Activated B cell treated with CpG ODN at 0.5 μM for 24 hours (primary cell): ENCODE results near the gene GRAPL. TPM values are rescaled to one million over a fixed set of nuclear protein-coding genes. Genes with fewer than 3 reads are reported as not detected.
"Not testable (repeated sequence)": the region's sequence is repeated elsewhere in the genome, so short reads cannot be mapped to it uniquely, and the experiment has no call there.

Experiments used
- ATAC-seq: fragments of 200-7000 bp; cut with Tn5 transposase; one replicate; pipeline ENCODE4 v1.10.0; 2021; ENCODE audit warnings: low read depth, mild to moderate bottlenecking, moderate library complexity
- CTCF ChIA-PET: fragments of 350-600 bp; sonication (Branson Sonifier 250); formaldehyde crosslinking; loops from one replicate; lab custom pipeline; 2021; ENCODE audit warnings: antibody characterized with exemption; lab: Charles Lee
- POLR2A ChIA-PET: fragments of 350-600 bp; sonication (Branson Sonifier 250); formaldehyde crosslinking; loops from one replicate; lab custom pipeline; 2021; ENCODE audit warnings: antibody characterized with exemption; lab: Charles Lee
- DNase-seq: peaks from one replicate; pipeline ENCODE4 v3.0.0; 2022
- H3K27ac Mint-ChIP-seq: one replicate; pipeline ENCODE4 v1.8.0; 2020; ENCODE audit warnings: mixed read lengths
- H3K27me3 Mint-ChIP-seq: one replicate; pipeline ENCODE4 v1.8.0; 2021; ENCODE audit warnings: mixed read lengths
- H3K36me3 Mint-ChIP-seq: one replicate; pipeline ENCODE4 v1.8.0; 2021; ENCODE audit warnings: low read depth, mixed read lengths
- H3K4me1 Mint-ChIP-seq: one replicate; pipeline ENCODE4 v1.8.0; 2021; ENCODE audit warnings: mixed read lengths
- H3K4me3 Mint-ChIP-seq: one replicate; pipeline ENCODE4 v1.8.0; 2020; ENCODE audit warnings: mild to moderate bottlenecking, mixed read lengths
- H3K9me3 Mint-ChIP-seq: one replicate; pipeline ENCODE4 v1.8.0; 2020; ENCODE audit warnings: mixed read lengths
- intact Hi-C: fragments of 100-400 bp; cut with micrococcal nuclease; formaldehyde crosslinking; loops from one replicate; pipeline ENCODE4 v1.15.1; 2024
- total RNA-seq: library from RNA; stranded (reverse); gene quantifications from 2 replicates; pipeline ENCODE4 v1.2.3, GENCODE V29; 2022

The GRAPL gene
- total RNA-seq, result 54.5 and 59.0 TPM in 2 replicates

GRCh38 chr17:19127148-19127980, at the start of gene GRAPL:
Gene GRAPL, plus strand, starts transcription at chr17:19127589. Its CDS starts 31 bp downstream, at chr17:19127620.
- DNase-seq, H3K36me3 Mint-ChIP-seq, H3K4me3 Mint-ChIP-seq, H3K27ac Mint-ChIP-seq, H3K9me3 Mint-ChIP-seq, POLR2A ChIA-PET, CTCF ChIA-PET, H3K4me1 Mint-ChIP-seq, H3K27me3 Mint-ChIP-seq, intact Hi-C loops: not testable (repeated sequence)
- ATAC-seq, result peak; percentile 20

GRCh38 chr17:19088804-19089685, 38.3 kb upstream of the GRAPL start:
- DNase-seq (peak; percentile 16), ATAC-seq (peak; percentile 28)
- H3K36me3 Mint-ChIP-seq, H3K9me3 Mint-ChIP-seq, H3K27ac Mint-ChIP-seq, POLR2A ChIA-PET, intact Hi-C loops, H3K4me1 Mint-ChIP-seq, H3K4me3 Mint-ChIP-seq, CTCF ChIA-PET, H3K27me3 Mint-ChIP-seq: not testable (repeated sequence)

GRCh38 chr17:19090058-19090772, 37.2 kb upstream of the GRAPL start:
- CTCF ChIA-PET, H3K27me3 Mint-ChIP-seq, H3K4me1 Mint-ChIP-seq, H3K36me3 Mint-ChIP-seq, H3K27ac Mint-ChIP-seq, H3K9me3 Mint-ChIP-seq, intact Hi-C loops, POLR2A ChIA-PET, DNase-seq, H3K4me3 Mint-ChIP-seq: not testable (repeated sequence)
- peak; percentile 55 for ATAC-seq

GRCh38 chr17:19092737-19093683, 34.4 kb upstream of the GRAPL start:
- H3K4me3 Mint-ChIP-seq, H3K4me1 Mint-ChIP-seq, H3K9me3 Mint-ChIP-seq, DNase-seq, ATAC-seq, H3K27ac Mint-ChIP-seq, H3K27me3 Mint-ChIP-seq, intact Hi-C loops, CTCF ChIA-PET, POLR2A ChIA-PET, H3K36me3 Mint-ChIP-seq: not testable (repeated sequence)

GRCh38 chr17:19093684-19094438, 33.5 kb upstream of the GRAPL start:
- H3K4me3 Mint-ChIP-seq, H3K27ac Mint-ChIP-seq, H3K9me3 Mint-ChIP-seq, H3K36me3 Mint-ChIP-seq, ATAC-seq, CTCF ChIA-PET, DNase-seq, H3K27me3 Mint-ChIP-seq, intact Hi-C loops, H3K4me1 Mint-ChIP-seq, POLR2A ChIA-PET: not testable (repeated sequence)

- not testable (repeated sequence) for ATAC-seq, H3K9me3 Mint-ChIP-seq, H3K4me3 Mint-ChIP-seq
Observed at GRCh38 chr17:19108517-19108916, 18.9 kb upstream of the GRAPL start.

GRCh38 chr17:19110189-19111097, 16.9 kb upstream of the GRAPL start:
- H3K27me3 Mint-ChIP-seq, CTCF ChIA-PET, H3K36me3 Mint-ChIP-seq, POLR2A ChIA-PET, H3K4me3 Mint-ChIP-seq, DNase-seq, H3K27ac Mint-ChIP-seq, H3K4me1 Mint-ChIP-seq, H3K9me3 Mint-ChIP-seq, intact Hi-C loops: not testable (repeated sequence)
- ATAC-seq, result peak; percentile 53

More at GRCh38 chr17:19108517-19108916, 18.9 kb upstream of the GRAPL start:
- CTCF ChIA-PET, POLR2A ChIA-PET, H3K4me1 Mint-ChIP-seq, H3K36me3 Mint-ChIP-seq, H3K27ac Mint-ChIP-seq, DNase-seq, H3K27me3 Mint-ChIP-seq, intact Hi-C loops: not testable (repeated sequence)

- DNase-seq (peak; percentile 70), ATAC-seq (peak; percentile 79)
- H3K27me3 Mint-ChIP-seq, H3K36me3 Mint-ChIP-seq, H3K9me3 Mint-ChIP-seq, POLR2A ChIA-PET, intact Hi-C loops, CTCF ChIA-PET, H3K4me1 Mint-ChIP-seq: not testable (repeated sequence)
- peak overlapping the region; percentile 82 for H3K4me3 Mint-ChIP-seq
- peak overlapping the region; percentile 88 for H3K27ac Mint-ChIP-seq
Observed at GRCh38 chr17:19111111-19111711, 16.2 kb upstream of the GRAPL start.

GRCh38 chr17:19111801-19112458, 15.5 kb upstream of the GRAPL start:
- H3K27me3 Mint-ChIP-seq, H3K36me3 Mint-ChIP-seq, H3K4me1 Mint-ChIP-seq, H3K9me3 Mint-ChIP-seq, intact Hi-C loops, POLR2A ChIA-PET, CTCF ChIA-PET: not testable (repeated sequence)
- peak; percentile 53 for ATAC-seq
- DNase-seq, result peak; percentile 76
- peak overlapping the region; percentile 88 for H3K27ac Mint-ChIP-seq
- peak overlapping the region; percentile 82 for H3K4me3 Mint-ChIP-seq
